Panc1 (cell line): ENCODE results near the gene DYNC1H1. TPM values are rescaled to one million over a fixed set of nuclear protein-coding genes. Genes with fewer than 3 reads are reported as not detected.

Experiments
- total RNA-seq: library from RNA; stranded (reverse); gene quantifications from one replicate; pipeline ENCODE4 v1.2.1, GENCODE V29; 2021; ENCODE audit not compliant: unreplicated experiment

DYNC1H1 gene
- total RNA-seq, 1 experiment from 2014 or later = 382 TPM

Other genes starting within 250 kb of the DYNC1H1 start
- gene PPP2R5C, start 202.9 kb upstream of the DYNC1H1 start, total RNA-seq = 80.3 TPM
- 383 TPM for gene HSP90AA1, start 122.5 kb downstream of the DYNC1H1 start, total RNA-seq
- gene WDR20, start 175.3 kb downstream of the DYNC1H1 start, total RNA-seq = 20.2 TPM